Measurements from ENCODE around the gene SH3GLB2. TPM values are rescaled to one million over a fixed set of nuclear protein-coding genes. Genes with fewer than 3 reads are reported as not detected.
A peak's percentile ranks its signal among the peaks of the same experiment; 100 is the strongest.
"Not testable (repeated sequence)": the region's sequence is repeated elsewhere in the genome, so short reads cannot be mapped to it uniquely, and the experiment has no call there.

Gene SH3GLB2
- total RNA-seq, 1 donor from 2014 or later = 28.4 TPM

DNA sequence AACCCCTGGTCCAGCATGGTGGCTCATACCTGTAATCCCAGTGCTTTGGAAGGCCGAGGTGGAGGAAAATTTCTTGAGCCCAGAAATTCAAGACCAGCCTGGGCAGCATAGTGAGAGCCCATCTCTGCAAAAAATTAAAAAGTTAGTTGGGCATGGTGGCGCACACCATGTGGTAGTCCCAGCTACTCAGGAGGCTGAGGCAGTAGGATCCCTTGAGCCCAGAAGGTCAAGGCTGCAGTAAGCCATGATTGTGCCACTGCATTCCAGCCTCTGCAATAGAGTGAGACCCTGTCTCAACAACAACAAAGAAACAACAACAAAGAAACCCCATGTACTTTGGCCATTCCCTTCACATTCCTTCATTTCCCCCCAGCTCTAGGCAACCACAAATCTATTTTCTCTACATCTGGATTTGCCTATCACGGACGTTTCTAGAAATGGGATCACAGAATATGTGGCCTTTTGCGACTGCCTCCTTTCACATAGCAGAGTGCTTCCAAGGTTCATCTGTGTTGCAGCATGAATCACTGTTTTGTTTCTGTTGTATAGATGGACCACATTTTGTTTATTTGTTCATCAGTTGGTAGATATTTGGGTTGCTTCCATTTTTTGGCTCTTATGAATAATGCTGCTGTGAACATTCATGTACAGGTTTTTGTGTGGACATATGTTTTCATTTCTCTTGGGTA lies 26.2 kb upstream of the SH3GLB2 start:
- DNase-seq (ENCODE audit: low spot score) = no peak

DNA sequence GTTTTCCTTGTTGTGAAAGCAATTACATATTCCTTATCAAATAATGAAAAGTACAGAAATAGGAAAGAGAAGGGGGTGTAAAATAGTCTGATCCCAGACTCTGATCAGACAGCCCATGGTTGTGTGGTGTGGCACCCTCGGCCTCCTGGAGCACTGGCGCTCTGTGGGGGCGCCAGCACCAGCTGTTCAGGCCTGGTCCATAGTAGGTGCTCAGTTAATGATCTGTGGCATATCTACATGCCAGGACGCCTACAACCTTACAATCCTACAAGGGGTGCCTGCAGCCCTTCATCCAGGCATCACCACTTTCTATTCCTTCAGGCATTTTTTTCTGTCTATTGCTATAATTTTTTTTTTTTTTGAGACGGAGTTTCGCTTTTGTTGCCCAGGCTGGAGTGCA lies 24.9 kb upstream of the SH3GLB2 start:
- DNase-seq (ENCODE audit: low spot score) = no peak

DNA sequence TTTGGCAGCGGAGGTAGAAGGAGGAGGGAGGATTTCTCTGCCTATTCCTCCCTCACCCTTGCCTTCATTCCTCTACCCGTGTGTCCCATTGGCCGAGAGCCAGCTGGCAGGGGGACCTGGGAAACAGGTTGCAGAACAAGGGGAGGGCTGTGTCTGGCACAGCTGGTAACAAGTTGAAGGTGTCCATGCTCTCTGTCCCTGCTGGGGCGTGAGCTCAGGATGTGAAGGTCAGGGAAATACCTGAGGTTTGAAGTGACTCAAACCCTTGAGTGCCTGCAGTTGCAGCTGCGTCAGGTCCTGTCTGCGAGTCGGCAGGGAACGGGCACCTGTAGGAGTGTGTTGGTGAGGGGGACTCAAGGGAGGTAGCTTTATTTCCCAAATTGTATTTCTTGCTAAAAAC lies 24.5 kb upstream of the SH3GLB2 start:
- DNase-seq (ENCODE audit: low spot score) = no peak

DNA sequence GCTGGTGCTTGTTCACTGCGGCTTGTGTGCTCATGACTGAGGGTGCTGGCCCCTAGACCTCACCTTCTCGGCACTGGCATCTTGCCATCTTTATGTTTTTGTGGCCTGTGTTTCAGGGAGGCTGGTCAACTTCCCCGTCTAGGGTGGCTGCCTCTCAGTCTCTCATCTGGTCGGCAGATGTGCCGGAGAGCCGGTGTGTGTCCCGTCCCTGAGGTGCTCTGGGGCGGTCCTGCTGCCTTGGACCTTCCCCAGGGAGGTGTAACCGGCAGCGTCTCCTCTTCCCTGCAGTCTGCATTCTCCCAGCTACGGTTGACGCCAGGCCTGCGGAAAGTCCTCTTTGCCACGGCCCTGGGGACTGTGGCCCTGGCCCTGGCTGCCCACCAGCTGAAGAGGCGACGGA lies 13.9 kb upstream of the SH3GLB2 start:
- DNase-seq (ENCODE audit: low spot score) = no peak

DNA sequence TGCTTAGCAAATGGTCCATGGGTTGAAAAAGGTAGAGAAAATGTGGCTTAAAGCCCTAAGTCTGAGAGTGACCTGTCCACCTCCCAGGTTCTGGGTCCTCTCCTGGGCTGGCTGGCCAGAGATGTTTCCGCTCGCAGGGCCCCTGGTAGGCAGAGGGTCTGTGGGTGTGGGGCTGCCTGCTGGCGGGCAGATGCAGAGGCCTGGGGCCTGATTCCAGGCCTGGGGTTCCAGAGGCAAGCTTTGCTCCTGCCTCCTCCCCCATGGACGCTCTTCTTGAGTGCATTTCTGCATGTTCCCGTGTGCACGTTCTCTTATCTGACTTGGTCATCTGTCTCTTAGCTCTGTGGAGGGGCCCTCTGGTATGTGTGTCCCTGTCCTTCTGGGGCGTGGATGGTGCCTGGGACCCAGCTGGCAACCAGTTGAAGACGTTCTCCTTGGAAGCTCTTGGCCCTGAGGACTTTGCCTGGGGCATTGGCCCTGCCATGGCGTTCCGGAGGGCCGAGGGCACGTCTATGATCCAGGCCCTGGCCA lies 12.0 kb upstream of the SH3GLB2 start:
- no peak for DNase-seq (ENCODE audit: low spot score)

DNA sequence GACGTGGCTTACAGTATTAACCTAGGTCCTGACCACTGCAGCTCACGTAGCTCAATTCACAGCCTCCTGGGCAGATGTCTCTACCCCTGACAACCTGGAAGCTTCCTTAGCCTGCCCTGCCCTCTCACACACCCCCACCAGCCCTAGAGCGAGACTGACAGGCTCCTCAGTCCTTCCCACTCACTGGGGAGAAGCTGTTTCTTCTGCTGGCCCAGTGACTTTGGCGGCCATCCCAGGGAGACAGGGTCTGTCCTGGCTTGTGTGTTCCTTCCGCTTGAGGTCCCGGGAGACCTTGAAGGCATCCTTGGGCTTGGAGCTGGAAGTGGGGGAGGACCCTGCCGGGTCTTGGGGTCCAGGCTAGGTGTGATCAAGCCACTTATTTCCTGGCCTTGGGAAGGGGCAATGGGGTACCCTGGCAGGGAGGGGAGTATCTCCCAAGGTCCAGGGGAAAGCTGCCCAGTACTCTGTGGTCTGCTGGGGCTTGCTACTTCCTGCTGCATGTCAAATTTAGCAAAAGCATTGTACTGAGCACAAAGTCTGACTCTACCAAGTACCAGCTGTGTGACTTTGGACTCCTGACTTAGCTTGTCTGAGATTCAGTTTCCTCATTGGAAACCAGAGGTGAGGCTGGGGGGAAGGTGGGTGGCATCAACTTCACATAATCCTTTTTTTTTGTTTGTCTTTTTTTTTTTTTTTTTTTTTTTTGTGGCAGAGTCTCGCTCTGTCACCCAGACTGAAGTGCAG lies 10.2 kb upstream of the SH3GLB2 start:
- DNase-seq (ENCODE audit: low spot score) = no peak

DNA sequence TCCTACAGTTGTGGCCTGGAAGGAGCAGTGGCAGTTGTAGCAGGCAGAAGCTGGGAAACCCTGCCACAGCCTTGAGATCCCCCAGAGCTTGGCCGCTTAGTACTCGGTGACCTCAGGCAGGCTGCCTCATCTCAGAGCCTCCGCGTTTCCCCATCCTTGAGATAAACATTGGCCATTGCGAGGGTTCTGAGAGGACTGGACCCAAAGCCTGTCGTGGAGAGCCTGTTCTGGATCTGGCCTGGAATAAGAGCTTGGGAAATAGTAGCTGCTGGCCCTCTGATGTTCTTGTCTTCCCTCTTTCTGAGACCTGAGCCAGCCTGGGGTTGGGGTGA lies 9.6 kb upstream of the SH3GLB2 start:
- no peak for DNase-seq (ENCODE audit: low spot score)

DNA sequence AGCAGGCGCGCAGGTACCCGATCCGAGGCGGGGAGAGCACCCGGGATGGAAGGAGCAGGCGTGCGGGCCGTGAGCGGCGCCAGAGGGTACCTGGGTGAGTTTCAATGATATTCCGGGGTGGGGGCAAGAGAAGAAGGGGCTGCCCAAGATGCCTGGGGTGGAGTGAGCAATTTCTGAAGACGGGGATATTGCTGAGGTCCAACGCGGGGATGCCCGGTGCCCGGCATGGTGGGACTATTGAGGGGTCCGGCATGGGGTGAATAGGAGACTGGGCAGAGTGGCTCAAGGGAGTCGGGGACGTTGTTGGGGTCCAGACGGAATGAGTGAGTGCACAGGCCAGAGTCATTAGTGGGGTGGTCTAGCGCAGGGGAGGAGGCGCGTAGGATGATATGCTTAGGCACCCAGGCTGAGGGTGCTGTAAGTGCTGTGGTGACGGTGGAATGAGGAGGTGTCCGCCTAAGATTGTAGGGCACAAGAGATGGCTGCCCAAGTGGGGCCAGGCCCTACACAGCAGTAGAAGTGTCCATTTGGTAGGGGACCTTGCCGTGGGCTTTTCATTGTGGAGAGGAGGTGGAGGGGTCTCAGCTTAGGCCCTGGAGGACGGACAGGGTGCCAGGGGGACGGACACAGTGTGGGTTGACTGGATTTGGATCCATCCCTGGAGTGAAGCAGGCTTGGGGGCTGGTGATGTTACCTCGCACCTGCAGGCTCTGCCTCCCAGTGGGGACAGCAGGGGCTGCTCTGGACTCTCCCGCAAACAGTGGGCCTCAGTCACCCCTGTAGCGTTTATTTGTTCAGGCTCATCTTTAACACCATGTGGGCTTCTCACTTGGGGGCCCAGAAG lies 9.0 kb upstream of the SH3GLB2 start:
- no peak for DNase-seq (ENCODE audit: low spot score)

DNA sequence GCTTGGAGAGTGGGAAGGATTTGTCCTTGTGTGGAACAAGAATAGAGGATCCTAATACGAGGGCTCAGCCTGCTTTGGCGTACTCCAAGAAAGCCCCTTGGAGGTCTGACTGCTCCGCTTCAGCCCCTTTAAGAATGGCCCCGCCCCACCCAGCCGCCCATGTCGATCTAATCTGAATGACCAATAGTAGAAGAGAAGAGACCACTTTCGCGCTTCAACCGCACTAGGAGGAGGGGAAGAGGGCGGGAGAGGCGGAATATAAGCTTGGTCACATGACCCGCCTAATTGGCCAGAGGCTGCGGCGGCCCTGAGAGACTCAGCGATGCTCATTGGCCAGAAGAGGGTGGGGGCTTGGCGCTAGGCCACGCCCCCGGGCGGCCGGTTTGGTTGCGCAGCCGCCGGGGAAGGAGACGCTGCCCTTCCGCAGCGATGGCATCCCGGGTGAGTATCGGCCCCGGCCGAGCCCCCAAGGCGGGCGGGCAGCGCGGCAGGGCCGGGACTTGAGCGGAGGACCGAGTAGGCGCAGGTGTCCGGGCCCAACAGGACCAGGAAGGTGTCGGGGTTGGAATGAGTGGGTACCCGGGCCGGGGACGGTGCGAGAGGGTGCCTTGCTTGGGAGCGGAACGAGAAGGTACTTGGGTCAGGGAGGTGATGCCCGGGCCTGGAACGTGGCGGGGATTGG lies 8.3 kb upstream of the SH3GLB2 start, which contains the start of gene MIGA2:
MIGA2 (plus strand) TSS at position 386 of the 682 bp plus-strand sequence. CDS start 3,969 bp downstream, outside the sequence.
- peak; percentile 100 for DNase-seq (ENCODE audit: low spot score)

DNA sequence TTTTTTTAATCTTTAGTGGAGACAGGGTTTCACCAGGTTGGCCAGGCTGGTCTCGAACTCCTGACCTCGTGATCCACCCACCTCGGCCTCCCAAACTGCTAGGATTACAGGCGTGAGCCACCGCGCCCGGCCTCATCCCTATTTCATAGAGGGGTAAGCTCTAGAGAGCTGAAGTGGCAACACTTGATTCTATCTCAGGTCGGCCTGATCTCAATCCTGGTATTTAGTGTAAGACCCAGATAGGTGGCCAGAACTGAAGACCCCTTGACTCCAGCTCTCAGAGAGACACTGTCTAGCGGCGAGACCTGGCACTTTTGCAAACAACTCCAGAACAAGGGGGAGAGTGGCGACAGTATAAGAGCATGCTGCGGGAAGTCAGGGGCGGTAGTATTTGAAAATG lies 7.7 kb upstream of the SH3GLB2 start:
- DNase-seq (ENCODE audit: low spot score) = not testable (repeated sequence)

DNA sequence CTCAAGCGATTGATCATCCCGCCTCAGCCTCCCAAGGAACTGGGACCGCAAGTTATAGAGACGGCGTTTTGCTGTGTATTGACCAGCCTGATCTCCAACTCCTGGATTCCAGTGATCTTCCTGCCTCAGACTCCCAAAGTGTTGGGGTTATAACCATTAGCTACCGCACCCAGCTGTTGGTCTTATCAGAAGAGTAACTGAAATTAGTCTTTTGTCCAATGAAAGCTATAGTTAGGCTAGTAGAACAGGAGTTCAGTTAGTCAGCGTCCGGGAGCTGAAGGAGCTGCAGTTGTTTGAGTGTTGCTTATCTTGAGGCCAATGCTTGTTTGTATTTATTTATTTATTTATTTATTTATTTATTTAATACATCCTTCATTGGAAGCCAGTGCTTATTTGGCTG lies 5.1 kb upstream of the SH3GLB2 start:
- no peak for DNase-seq (ENCODE audit: low spot score)

DNA sequence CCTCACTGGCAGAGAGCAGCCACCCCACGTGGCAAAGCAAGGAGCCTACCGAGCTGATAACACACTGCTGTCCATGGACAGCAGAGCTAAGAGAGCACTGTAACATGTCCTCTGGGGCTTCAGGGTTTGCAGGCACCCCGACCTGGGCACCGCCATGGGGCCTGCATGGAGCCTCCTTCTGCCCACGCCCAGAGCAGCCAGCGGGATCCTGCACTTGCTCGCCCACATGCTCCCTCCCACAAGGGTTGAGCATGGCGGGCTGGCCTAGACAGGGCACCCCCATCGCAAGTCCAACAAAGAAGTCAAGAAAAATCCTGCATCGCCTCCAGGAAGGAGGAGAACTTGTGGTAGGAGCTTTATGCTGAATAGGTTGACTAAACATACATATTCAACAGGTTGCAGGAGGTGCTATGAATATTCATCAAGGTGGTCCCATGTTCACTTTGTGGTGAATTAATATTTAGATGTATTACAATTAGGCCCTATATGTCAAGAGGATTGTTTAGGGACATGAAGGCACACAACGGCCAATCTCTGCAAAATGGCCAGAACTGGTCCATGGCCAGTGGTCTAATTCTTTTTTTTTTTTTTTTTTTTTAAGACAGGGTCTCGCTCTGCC lies 4.5 kb upstream of the SH3GLB2 start:
- no peak for DNase-seq (ENCODE audit: low spot score)

DNA sequence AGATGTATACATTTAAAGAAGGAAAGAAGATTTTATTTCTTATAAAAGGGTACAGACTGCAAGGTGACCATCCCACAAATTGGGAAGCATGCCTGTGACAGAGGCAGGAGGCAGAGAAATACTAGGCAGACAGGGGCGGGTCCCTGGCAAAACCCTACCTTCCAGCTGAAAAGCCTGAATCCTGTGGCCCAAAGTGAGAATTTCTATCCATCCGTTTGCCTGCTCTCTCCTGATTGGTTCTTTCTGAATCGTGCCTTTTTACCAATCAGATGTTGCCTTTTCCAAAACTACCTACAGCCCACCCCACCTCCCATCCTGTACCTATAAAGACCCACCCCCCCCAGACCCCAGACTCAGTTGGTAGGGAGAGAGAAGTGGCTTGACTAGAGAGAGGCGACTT lies 3.4 kb upstream of the SH3GLB2 start:
- no peak for DNase-seq (ENCODE audit: low spot score)

DNA sequence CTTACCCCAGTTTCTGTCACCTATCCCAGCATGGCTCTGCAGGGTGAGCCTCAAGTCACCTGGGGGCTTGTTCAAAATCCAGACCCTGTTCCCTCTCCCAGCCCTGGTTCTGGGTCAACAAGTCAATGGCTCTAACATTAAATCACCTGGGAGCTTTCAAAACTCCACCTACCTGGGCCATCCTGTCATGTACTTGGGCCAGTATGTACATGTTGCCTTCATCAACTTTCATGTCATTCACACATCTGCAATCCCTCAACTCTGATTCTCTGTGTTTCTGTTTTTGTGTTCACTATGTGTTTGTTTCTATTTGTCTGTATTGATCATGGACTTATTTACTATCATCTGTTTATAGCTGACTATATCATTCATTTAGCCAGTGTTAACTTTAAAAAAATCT lies 2.1 kb upstream of the SH3GLB2 start:
- DNase-seq (ENCODE audit: low spot score) = no peak

DNA sequence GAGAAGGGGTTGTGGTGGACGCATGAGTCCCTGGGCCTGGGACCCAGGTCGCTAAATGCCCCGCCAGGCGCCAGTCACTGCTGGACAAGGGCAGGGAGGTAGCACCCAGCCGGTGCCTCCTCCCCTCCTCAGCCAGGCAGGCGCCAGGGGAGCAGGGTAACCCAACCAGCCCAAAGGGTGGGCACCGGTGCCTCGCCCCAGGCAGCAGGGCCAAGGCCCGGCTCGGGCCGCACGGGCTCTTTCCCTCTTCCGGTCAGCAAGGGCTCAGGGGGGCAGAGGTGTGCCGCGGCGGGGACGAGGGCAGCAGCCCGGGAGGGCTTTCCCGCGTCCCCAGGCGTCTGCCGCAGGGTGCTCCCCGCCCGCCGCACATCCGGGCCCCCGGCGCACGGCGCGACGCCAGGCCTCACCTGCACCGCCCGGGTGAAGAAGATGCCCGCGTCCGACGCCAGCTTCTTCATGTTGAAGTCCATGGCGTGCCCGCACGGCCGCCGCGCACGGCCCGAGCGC lies 393 bp downstream of the SH3GLB2 start:
- DNase-seq (ENCODE audit: low spot score) = peak; percentile 45

DNA sequence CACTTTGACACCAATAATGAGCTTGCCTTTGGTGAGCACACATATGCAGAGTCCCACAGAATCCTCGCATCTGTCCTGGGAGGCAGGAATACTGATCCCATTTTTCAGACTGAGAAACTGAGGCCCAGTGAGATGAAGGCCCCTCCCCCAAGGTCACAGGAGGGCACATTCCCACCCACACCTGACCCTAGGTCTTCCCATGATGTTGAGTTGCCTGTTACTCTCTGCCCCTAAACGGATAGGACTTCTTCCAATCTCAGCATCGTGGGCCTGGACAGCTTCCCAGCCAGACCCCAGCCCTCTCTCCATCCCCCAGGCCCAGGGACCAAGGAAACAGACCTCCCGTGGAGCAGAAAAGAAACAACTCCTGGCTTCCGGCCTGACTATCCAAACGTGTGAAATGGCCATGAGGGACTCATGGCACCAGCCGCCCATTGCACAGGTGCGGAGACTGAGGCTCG lies 877 bp downstream of the SH3GLB2 start:
- DNase-seq (ENCODE audit: low spot score) = no peak

DNA sequence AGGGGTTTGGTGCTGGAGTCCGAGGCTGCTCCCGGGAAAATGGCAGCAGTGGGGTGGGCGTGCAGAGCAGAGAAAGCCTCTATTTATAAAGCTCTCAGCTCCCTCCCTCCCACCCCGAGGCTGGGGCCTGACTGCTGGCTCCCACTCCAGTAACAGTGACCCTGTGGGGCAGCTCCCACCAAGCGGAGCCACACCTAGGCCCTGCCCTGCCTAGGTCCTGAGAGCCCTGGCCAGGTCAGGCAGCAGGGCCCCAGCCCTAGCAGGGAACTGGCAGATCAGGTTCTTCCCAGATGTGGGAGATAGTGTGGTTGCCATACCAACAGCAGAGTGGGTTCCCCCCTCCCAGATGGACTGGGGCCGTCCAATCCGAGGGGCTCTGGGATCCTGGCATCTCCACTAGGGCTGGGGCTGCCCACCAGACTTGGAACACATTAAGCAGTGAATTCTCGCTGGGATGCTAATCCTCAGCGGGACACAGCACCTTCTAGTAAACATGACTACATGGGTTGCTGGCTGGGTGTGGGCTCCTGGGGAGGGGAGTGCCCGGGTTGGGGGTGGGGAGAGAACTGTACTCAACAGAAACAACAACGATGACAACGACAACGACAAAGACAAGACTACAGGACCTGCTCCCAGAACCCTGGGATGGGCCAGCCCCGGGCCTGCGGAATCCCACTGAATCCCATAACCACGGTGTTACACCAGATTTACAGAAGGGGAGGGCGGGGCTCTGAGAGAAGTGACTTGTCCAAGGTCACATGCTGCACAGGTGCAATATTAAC lies 1.5 kb downstream of the SH3GLB2 start:
- peak; percentile 62 for DNase-seq (ENCODE audit: low spot score)

DNA sequence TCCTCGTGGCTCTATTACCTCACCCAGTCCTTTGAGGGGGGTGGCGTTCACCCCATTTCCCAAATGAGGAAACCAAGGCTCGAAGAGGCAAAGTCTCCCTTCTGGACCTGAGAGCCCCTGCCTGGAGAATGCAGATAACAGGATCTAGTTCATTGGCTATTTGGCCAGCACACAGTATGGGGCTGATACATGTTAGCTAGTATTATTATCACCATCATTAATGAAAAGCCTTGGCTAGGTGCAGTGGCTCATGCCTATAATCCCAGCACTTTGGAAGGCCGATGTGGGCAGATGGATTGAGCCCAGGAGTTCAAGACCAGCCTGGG lies 4.3 kb downstream of the SH3GLB2 start:
- no peak for DNase-seq (ENCODE audit: low spot score)

DNA sequence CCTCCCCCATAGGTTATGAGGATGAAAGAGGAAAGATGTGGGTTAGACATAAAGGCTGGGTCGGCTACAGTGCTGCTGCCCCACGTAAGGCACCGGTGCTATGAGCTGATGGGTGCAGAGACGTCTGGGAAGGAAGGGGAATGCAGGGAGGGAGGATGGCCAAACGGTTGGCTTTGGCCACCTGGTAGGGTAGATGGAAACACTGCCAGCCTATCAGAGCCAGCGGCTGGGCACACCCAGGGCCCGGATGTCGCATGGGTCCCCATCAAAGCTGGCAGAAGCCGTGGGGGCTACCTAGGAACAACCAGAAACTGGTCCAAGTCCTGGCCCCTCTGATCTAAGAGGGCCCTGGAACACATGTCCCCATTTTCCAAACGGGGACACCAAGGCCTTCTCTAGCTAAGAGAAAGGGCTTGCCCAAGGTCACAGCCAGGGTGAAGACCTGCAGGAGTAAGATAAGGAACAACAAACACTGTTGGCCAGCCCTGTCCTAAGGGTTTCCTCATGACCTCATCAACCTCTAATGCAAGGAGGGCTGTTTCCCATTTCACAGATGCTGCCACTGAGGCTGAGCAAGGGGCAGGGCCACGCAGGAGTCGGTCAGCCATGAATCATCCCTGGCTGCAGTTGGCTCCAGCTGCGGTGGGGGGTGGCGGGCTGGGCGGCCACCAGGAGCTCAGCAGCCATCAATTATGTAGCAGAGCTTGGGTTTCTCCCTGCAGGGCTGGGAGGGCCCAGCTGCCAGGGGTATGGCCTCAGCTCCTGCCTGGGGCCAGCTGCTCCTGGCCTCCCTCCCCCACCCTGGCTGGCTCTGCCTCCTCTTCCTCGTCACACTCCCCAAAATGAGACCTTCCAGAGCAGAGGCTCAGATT lies 4.9 kb downstream of the SH3GLB2 start:
- DNase-seq (ENCODE audit: low spot score) = peak; percentile 80
